NCI-H2081 (cell line): Measurements from ENCODE around the gene C12orf57.

Experiments used
- DNase-seq, 2 experiments: peaks; one replicate each; lab custom pipeline; 2025; lab: John Stamatoyannopoulos, UW

Gene C12orf57

DNA sequence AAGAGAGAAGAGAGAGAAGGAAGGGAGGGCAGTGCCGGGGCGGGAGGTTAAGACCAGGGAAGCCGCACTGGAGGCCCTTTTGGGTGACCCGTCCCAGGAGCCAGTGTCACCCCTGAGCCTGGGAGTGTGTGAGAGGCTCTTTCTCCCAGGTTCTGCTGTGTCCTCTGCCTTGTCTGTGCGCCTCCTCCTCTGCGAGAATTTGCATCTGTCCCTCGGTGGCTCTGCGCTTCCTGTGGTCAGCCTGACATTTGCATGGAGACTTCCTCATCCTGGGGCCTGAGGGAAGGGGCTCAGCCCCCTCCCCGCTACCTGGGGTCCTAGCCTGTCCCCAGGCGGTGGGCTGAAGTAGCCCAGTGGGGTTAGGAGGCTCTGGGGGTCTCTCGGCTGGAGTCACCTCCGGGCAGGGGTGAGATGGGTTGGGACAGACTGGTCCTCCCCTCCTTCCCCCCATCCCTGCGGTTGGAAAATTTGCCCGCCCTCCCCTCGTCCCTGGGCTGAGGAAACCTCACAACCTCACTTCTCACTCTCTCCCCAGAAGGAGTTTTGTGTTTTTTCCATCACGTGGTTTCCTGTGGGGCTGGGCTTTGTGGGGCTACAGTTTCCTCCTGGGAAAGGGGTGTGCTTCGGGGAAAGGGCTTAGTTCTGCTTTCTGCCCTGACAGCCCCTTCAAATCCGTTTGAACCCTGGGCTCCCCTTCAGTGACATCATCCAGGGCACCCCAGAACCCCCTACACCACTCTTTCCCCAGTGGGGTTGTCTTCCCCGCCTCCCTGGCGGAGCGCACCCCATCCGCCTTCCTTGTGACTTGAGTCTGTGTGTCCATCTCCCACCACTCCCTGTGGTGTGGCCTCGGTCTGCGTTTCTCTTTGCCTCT lies 9.9 kb downstream of the C12orf57 start:
- no peak for DNase-seq

DNA sequence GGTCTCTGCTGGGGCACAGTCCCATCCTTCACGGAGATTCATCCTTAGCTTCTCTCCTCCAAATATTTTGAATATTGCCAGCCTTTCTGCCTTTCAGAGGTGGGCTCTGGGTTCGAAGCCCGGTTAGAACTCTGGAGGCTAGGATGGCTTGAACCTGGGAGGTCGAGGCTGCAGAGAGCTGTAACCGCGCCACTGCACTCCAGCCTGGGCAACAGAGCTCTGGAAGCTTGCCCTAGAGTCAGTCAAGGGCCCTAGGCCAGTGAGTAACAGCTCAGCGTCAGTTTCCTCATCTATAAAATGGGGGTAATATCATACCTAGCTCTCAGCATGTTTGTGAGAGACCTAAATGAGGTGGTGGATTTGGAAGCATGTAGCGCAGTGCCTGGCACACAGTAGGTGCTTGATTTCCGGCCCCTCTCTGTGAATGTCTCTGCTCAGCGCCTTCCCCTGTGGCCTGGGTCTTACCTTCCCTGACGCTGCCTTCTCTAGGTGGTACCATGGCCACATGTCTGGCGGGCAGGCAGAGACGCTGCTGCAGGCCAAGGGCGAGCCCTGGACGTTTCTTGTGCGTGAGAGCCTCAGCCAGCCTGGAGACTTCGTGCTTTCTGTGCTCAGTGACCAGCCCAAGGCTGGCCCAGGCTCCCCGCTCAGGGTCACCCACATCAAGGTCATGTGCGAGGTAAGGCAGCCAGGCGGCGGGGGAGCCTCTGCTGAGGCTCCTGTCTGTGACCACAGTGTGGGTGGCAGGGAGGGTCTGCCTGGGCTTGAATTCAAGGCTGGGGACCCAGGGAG lies 10.7 kb downstream of the C12orf57 start:
- DNase-seq: no peak

DNA sequence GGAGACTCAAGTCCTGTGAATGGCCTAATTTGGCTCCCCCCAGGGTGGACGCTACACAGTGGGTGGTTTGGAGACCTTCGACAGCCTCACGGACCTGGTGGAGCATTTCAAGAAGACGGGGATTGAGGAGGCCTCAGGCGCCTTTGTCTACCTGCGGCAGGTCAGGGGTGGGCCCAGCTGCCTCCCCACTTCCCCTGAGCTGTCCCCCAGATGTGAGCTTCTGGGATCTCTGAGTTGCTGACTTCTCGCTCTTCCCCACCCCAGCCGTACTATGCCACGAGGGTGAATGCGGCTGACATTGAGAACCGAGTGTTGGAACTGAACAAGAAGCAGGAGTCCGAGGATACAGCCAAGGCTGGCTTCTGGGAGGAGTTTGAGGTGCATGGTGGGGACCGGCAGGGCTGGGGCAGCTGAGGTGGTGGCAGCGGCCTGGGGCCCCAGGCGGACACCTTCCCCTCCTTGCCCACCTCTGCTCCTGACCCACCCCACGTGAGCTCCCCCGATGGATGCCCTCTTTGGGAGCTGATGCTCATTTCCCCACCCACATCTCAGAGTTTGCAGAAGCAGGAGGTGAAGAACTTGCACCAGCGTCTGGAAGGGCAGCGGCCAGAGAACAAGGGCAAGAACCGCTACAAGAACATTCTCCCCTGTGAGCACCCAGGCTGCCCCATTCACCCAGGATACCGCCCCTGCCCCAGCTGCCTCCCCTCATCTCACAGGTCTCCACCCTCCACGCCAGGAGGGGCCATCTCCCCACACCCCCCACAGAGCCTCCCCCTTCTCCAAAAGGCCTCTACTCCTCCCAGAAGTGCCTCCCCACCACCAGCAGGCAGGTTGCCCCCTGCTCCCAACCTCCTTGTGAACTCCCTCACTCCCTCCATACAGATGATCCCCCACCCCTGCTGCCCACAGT lies 11.5 kb downstream of the C12orf57 start:
- DNase-seq: no peak

DNA sequence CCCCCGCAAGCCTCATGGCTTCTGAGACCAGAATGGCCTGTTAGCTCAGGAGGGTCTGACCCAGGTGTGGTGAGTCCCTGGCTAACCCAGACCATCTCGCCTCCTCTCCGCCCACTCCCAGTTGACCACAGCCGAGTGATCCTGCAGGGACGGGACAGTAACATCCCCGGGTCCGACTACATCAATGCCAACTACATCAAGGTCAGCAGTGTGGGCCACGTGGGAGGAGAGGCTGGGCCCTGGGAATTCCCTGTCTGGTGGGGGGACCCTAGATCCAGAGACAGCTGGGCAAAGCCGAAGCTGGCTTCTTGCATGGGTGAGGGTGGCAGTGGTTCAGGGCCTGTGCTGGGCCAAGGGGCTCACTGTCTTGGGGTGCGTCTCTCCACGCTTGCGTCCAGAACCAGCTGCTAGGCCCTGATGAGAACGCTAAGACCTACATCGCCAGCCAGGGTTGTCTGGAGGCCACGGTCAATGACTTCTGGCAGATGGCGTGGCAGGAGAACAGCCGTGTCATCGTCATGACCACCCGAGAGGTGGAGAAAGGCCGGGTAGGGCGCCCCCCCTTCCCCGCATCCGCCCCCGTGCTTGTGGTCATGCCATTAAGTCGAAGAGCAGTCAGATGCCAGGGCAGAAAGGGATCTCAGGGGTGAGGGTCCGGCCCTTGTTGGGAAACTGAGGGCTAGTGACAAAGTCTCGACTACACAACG lies 12.4 kb downstream of the C12orf57 start:
- no peak for DNase-seq

DNA sequence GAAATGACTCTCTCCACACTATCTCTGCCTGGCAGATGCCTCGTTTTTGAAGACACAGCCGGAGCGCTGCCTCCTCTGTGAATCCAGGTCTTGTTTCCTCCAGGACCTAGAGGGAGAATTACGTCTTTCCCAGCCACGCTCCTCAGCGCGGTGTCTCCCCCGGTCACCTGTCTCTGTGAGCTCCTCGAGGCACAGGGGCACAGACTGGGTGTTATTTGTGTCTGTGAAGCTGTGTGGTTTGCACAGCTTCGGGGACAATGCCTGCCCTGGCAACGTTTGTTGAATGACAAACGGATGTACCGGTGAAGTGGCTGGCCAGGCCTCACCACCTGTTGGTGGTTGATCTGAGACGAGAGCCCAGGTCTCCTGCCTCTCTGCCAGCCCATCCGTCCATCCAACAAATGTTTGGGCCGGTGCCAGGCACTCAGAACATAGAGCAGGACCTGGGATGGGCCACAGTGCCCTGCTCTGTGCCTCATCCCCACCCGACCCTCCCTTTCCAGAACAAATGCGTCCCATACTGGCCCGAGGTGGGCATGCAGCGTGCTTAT lies 13.4 kb downstream of the C12orf57 start:
- no peak for DNase-seq

DNA sequence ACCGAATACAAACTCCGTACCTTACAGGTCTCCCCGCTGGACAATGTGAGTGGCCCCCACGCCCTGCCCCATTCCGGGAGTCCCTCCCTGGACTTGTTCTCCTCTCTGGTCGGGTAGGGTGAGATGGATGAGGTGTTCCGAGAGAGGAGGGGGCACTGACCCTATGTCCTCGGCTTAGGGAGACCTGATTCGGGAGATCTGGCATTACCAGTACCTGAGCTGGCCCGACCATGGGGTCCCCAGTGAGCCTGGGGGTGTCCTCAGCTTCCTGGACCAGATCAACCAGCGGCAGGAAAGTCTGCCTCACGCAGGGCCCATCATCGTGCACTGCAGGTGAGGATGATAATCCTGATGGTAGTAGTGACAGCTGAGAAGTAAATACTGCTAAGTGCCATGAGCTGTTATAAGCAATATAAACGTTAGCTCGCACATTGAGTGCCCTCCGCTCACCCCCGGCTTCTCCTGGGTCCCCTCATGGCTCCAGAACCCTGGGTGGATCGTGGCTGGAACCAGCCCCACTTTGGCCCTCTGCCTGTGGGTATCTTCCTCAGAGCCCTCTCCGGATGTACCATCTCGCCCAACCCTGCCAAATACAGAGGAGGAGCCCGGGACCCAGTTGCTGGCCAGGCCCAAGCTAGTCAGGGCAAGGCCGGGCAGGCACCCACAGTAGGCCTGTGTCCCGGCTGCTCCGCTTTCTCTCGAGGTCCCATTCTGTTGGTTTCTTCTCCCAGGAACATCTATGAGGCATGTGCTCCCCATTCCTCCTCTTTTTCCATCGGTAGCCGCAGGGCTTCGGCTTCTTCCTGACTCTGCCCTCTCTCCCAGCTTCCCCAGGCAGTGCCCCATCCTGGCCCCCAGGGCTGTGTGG lies 14.2 kb downstream of the C12orf57 start:
- DNase-seq: no peak

DNA sequence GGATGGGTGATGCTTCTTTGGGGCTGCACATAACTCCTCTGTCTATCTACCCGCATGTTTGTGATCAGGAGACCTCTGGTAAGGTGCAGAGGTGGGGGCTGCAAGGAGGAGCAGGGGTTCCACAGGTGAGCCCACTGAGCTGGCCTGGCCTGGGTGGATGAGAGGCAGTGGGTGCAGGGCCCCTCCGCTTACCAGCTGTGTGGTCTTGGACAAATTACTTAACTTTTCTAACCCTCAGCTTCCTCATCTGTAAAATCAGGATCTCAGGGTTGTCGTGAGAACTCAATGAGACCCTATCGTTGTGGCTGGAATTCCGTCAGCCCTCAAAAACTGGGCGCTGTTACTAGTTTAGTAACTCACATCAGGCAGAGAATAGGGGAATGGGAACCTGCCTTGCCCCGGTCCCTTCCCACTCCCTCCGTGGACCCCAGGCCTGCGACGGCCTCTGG lies 14.8 kb downstream of the C12orf57 start:
- DNase-seq: no peak

DNA sequence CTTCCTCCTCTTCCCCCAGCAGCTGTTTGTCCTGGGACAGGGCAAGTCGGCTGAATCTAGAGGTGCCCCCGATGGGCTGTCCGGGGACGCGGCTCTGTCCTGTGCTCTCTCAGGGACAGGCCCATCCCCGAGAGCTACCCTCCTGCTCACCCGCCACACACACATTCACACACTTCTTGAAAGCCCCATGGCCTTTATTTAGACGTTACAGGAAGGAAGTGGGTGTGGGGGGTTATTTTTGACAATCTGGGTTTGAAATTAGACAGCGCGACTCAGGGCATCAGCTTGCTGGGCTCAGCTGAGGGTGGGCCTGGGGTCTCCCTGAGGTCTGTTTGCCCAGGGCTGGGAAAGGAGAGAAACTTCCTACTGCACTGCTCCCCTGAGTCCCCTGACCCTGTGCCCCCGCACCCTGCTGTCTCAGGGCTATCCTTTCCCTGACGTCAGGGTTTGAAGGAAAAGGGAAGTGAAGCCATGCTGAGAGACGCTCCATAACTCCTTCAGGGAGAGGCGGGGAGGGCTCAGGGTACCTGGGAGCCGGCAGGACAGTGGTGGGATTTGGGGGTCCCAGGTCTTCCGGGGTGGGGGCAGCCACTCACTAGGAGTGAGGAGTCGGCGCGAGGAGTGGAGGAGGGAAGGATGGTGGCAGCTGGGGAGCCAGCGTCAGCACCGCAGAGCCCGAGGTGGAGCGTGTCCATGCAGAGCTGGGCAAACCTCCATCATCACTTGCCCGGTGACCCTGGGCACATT lies 15.4 kb downstream of the C12orf57 start:
- DNase-seq: no peak

DNA sequence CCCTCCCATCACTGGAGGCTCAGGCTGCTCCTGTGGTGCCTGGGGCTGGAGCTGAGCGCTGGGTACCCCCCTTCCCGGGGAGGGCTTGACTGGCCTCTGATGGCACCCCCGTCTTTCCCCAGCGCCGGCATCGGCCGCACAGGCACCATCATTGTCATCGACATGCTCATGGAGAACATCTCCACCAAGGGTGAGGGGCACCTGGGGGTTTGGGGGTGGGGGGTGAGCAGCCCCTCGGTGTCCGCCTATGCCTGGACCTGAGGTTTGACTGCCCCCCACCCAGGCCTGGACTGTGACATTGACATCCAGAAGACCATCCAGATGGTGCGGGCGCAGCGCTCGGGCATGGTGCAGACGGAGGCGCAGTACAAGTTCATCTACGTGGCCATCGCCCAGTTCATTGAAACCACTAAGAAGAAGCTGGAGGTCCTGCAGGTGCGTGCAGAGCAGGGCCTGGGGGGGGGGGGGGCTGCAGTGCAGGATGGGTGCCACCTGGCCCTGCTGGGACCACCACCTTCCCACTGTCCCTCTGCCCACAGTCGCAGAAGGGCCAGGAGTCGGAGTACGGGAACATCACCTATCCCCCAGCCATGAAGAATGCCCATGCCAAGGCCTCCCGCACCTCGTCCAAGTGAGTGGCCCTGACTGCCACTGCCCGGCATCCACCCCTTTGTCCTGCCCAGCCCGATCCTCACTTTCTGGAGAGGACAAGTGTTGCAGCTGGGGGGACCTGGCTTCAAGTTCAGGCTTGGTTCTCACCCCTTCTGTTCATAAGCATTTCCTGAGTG lies 16.2 kb downstream of the C12orf57 start:
- no peak for DNase-seq

DNA sequence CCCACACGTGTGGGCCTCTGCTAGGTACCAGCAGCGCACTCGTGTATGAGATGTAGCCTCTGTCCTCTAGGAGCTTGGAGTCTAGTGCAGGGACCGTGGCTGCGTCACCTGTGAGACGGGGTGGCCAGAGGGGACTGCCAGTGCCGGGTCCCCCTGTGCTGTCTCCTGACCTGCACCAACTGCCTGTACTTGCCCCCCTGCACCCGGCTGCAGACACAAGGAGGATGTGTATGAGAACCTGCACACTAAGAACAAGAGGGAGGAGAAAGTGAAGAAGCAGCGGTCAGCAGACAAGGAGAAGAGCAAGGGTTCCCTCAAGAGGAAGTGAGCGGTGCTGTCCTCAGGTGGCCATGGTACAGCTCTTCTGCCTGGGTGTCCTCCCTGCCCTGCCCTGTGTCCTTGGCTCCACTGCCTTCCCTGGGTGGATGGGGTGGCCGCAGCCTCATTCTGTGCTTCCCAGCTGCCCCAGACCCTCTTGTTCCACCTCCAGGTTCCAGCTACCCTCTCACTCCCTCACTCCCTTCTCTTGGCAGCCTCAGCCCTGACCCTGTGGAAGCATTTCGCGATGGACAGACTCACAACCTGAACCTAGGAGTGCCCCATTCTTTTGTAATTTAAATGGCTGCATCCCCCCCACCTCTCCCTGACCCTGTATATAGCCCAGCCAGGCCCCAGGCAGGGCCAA lies 16.9 kb downstream of the C12orf57 start:
- no peak for DNase-seq

DNA sequence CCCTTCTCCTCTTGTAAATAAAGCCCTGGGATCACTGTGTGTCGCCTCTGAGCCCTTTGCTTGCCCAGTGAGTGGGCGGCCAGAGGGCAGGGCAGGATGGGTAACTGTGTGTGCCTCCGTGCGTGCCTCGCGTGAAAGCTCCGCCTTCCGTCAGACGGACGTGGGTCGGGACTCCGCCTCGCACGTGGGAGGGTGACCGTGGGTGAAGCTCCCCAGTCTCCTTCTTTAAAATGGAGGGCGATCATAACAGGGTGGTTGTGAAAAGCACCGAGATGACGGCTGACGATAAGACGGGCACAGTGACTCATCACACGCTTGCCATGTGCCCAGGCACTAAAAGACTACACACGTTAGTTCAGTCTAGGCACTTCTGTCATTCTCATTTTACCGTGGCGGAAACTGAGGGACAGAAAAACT lies 17.5 kb downstream of the C12orf57 start:
- DNase-seq: peak; percentile 34 to 60

DNA sequence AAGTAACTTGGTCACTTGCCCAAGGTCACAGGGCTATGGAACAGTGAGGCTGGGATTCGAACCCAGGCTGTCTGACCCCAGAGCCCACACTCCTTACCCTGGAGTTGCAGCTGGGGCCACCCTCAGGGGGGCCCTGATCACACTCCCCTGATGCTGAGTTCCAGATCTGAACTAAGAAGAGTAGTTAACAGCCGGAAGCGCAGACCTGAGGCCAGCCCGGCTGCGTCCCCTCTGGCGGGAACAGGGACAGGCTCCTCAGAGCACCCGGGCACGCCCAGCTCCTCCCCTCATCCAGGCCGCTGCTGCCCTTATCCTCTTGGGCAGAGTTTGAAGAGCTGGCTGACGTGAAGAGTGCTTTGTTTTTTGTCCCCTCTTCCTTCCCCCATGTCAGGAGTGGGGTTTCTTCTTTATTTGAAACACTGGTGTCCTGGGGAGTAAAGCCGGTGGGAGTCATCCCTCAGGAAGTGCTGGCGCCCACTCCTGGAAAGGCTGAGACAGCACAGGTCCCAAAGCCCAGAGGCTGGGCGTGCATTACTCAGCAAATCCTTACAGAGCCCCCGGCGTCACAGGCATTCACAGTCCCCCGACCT lies 18.0 kb downstream of the C12orf57 start:
- peak; percentile 93 to 96 for DNase-seq

DNA sequence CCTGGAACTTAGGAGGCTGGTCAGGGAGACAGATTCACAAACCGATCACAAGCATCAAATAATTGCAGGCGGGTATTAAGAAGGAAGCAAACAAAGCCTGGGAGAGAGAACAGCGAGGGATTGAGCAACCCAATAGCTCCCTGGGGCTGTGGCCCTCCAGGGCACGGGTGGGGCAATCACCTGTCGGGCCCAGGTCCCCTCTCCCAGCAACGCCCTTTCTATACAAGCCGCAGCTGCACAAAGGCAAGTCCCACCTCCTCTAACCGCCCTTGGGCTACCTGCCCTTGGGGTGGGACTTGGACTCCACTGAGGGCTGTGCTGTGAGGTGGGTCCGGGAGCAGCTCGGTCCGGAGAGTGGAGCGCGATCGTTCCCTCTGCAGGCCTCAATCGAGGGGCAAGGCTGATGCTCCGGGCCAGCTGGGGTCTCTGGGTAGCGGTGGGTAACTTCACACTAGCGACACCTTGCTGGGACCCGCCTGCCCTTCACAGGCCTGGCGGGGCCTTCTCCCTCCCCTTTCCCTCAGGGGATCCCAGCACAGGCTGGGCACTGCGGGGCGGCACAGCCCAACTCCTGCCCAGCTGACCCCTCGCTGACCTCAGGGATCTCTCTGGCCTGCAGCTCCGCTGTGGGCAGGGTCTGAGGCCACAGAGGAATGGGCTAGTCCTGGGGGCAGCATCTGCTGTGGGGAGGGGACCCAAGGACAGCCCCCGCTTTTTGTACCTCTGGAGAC lies 18.6 kb downstream of the C12orf57 start:
- DNase-seq: peak; percentile 93 to 96

DNA sequence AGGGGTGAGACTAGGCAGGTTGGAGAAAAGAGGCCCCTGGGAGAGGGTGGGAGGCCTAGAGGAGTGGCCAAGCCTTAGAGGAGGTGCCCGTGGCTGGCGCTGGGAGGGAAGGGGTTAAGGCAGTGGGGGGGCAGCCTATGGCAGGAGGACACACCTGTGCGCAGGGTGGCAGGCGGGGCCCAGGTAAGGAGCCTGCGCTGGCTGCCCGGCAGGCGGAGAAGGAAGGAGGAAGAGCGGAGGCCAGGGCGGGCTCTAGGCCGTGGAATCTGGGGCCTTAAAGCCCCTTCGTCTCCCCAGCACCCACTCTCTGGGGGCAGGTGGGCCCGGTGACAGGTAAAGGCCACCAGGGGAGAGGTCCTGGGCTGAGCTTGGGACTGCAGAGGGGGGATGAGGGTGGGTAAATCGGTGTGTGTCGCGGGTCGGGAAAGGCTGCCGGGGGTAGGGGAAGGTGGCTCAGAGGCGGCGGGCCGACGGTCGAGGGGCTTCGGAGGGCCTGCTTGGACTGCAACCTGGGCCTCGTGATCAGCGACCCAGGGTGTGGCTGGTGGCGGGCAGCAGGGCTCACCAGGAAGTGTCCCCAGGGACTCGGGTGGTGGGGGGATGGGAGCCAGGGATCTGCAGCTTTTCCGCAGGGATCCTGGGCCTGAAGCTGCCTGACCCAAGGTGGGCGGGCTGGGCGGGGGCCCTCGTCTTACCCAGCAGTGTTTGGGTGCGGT lies 19.4 kb downstream of the C12orf57 start:
- peak; percentile 94 to 95 for DNase-seq

DNA sequence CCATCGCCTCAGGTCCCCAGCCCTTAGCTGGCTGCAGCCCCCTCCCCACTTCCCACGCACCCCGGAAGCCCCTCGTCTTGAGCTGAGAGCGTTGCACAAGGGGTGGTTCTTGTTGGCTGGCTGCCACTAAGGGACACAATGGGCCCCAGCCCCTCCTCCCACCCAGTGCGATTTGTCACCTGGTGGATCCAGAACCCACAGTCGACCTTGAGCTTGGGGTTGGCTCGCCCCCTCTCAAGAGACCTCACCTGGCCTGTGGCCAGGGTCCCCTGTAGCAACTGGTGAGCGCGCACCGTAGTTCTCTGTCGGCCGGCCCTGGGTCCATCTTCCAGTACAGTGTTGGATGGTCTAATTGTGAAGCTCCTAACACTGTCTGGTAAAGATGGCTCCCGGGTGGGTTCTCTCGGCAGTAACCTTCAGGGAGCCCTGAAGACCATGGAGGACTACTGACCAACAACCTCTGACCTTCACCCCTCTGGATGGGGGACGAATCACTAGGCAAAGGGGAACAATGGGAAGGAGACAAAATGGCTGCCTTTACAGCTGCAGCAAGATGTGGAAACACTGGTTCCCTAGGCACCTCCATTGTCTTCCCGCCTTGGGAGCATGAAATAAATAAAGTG lies 20.1 kb downstream of the C12orf57 start:
- peak; percentile 77 to 79 for DNase-seq

DNA sequence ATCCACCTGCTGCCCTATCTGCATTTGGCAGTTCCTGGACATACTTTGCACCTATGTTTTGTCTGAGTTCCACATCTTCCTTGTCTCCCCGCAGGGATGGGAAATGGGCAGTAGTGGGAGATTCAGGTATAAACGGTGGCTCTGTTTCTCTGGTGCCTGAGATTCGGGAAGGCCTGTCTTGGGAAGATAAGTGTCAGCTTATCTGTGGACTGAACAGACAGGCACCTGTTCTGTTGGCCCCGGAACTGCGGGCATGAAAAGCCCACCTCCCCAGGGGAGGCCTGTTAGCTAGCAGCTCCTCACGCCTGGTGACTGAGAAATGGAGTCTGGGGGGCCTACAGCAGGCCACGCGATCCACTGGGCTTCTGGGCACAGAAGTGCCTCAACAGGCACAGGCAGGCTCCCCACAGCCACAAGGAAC lies 20.8 kb downstream of the C12orf57 start:
- no peak for DNase-seq
